Hepatocyte (in vitro differentiated cells): Measurements from ENCODE around the gene DLEC1.

Experiments
- CTCF ChIP-seq: fragments of 200-600 bp; sonication (generic); IDR thresholded peaks from 2 replicates; pipeline ENCODE4 v1.5.1; 2016; ENCODE audit warnings: antibody characterized with exemption, mild to moderate bottlenecking; ENCODE audit not compliant: poor library complexity
- EZH2phosphoT487 ChIP-seq: fragments of 200-600 bp; sonication (generic); IDR thresholded peaks from one replicate; pipeline ENCODE4 v1.6.1; 2018; ENCODE audit warnings: antibody characterized with exemption, mild to moderate bottlenecking, low read depth, moderate library complexity; ENCODE audit not compliant: unreplicated experiment, severe bottlenecking

- no peak for TF ChIP-seq EZH2phosphoT487
- no peak for TF ChIP-seq CTCF
These were observed 59.3 kb downstream of the DLEC1 start for GRCh38 chr3:38098376-38098723.
